CMK (cell line): ENCODE data around the gene GRM5.

Experiments used
- DNase-seq: peaks from one replicate; pipeline ENCODE4 v3.0.0-alpha.2; 2010; ENCODE audit warnings: low read depth

Gene GRM5

DNA sequence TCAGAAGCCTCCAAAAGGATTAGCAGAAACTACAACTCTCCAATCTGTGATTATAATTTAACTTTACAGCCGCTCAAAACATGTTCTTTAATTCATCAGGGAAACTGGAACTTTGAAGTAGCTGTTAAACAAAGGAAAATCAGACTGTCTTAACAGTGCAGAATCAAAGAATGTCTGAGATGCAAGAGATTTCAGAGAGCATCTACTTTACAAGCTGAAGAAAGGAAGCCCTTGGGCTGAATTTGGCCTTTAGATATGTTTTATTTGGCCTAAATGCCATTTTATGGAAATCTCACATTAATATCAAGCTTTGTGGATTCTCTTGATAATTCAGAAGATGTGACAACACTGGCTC, 446.7 kb downstream of the GRM5 start:
- no peak for DNase-seq

DNA sequence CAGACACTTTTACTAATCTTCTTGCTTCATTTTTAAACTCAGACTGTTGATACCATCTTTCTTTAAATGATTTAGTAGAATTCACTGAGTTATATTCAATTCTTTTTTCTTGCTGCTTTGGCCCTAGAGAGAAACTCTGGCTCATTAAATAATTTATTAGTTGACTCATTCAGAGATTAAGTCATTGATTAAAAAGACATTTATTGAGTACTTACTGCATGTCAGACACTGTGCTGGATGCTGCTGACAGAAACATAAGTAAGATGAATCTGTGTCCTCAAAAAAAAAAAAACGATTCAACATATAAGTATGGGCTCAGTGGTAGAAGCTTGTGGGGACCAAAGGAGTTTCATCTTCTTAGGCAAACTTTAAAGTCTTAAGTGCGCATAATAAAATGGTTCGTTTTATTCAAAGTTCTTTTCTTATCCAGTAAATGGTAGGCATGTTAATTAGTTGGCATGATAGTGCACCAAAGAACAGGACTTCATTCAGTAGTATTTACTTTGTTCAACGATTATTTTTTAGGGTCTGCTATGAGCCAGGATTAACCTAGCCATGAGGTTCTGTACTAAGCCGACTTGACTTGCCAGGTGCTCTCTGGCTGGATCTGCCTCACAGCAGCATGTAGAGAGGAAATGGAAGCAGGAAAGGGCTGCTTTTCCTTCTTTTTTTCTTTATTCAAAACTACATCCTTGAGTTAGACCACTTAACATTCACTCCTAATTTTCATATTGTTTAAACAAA, 447.3 kb downstream of the GRM5 start:
- no peak for DNase-seq

DNA sequence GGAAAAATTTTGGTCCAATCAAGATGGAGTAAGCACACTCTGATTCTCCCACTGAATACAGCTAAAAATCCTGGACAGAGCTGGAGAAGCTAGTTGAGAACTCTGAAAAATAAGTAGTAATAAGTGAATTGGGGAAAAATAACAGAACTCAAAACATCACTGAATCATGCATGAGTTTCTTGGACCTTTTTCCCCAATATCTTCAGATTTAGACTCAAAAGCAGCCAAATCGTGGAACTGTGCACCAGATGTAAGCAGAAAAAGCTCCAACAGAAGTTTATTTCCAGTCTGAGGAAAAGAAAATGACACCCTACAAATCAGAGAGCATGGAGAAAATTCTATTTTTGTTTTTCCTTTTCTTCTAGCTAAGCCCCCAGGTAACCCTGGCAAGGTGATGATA, 448.6 kb downstream of the GRM5 start:
- no peak for DNase-seq

DNA sequence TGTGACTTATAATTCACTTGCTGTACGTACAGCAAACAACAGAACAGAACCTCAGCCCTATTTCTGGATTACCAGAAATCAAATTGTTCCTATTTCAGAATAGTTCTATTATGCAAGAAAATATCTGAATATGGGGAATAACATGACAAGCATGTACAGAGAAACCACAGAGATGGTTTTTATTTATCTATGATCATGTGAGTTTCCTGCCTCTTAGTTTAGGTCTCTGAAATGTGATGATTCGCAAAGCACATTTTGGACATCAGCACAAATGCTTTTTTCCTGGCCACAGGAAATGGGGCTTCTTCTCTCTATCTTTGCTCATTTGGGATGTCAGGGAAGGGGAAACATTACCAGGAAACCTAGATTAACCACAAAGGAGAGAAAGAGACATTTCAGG, 461.5 kb downstream of the GRM5 start:
- no peak for DNase-seq

DNA sequence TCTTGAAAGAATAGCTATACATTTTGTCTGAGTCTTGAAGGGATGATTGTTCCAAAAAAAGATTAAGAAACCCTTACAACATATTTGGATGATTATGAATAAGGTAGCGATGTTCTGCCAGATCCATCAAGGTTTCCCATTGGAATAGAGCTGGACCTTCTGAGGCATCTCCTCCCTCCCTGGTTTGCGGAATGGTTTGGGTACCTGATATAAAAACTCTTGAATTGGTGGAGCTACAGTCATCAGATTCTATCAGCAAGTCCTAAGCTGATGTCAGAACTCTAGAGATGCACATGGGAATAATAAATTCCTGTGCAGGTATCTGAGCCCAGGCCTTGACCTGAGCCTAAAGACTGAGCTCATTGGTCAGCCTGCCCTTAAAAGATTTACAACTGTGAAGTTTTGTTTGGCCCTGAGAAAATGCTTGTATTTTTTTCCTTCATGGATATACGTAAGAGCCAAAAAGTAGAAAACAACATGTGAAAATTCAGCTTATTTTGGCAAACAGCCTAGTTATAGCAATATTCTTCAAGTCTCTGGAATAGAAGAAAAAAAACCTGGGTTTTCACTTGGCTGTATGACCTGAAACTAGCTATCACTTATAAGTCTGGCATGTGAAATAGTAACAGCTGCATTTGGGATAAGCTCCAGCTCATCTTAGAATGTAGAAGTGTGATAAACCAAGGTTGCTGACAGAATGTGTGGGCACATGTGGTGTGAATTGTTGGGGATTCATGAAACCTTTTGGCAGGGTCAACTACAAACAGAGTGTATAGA, 462.5 kb downstream of the GRM5 start:
- no peak for DNase-seq

DNA sequence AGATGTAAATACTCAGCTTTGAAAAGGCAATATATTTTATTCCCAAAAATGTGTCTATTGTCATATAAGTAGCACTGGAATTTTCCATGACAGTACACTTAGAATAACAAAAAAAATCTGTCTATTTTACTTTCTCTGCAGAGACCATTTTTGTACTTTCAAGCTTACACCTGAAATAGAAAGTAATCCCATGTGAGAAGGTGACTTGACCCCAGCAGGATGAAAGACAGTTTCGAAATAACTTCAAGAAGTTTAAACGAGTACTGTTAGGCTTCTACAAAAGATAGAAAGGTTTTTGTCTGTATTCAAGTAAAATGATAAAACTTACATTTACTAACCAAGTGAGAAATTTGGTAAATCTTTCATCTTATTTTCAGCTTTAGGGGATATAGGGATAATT, 468.4 kb downstream of the GRM5 start:
- DNase-seq: no peak

DNA sequence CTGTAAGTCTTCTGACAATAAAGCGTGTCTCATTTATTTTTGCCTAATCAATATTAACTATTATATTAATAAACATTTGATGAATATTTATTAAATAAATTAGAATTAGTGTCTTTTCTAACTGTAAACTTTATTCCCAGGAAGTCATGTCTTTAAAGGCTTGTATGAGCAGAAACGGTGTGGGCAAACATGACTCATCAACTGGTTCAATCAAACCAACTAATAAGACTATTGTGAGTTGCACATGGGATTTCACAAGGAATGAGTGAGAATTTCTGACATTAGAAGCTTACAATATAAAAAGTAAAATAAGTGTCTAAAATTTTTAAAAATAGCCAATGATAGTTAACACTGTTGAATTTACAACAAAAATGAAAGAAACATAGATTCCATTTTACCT, 469.0 kb downstream of the GRM5 start:
- DNase-seq: no peak

DNA sequence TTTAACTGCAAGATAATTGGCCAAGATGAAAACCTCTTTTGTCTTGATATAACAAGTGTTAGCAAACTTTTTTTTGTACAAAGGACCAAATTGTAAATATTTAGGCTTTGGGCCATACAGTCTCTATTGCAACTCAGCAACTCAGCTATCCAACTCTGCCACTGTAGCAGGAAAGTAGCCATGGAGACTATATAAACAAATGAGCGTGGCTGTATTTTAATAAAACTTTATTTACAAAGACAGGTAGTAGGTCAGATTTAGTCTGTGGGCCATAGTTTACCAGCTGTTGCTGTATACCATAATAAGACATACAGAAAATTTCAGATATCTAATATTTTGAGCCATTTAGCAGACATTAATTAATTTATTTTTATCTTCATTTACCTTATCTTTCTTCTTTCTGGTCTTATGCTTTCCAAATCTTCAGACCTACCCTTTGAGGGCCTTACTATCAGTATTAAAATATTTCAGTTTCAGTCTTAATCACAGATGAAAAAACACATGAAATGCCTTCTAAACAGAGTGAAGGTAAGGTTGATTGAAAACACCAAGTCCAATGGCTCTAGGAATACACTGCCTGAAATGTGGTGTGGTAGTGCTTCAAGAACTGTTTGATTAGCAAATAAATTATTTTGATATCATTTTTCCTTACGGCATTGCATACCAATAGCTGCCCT, 471.4 kb downstream of the GRM5 start:
- DNase-seq: no peak

DNA sequence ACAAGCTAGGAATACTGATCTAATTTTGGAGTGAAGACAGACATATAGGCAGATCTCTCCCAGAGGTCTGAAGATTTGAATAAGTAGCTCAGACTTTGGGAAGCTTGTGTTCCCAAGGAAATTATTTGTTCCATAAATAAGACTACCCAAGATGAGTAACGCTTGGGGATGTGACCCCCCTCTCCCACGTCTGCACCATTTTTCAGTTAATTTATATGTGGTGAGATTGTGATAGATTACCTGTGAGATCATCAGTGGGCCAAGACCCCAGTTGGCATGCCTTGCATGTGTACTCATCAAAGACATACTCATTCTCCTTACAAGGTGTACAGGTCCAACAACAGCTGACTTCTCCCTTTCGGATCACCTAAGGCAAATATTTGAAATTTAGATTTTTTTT, 475.4 kb downstream of the GRM5 start:
- DNase-seq: no peak

DNA sequence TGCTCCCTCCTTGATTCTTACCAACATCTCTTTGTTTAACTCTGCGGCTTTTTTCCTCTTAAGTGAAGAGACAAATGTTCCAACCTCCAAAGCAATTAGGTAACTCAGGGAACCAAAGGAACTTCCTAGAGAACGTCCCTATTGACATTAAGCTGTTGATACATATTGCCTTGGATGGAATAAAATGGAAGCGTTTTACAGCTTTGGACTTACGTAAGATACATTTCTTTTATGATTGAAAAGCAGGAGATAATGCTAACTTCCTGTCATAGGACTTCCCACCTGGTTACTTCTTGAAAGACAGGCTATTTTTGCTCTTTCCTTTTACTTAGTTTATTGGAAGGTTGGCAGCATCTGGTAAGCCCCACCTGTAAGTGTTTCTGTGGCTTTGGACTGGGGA, 482.5 kb downstream of the GRM5 start:
- DNase-seq: no peak

DNA sequence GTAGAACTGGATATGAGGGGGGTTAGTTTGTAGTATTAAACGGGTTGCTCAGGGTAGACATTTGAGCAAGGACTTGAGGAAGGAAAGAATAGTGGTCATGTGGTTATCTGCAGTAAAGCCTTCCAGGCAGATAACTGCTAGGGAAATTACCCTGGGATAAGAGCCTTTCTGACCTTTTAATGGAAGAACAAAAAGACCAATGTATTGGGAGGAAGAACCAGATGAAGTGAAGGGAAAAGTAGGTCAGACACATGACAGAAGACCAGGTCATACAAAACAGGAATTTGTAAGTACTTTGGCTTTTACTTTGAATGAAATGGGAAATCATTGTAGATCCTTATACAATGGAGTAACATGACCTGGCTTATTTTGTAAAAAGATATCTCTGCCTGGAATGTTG, 486.3 kb downstream of the GRM5 start:
- DNase-seq: no peak

DNA sequence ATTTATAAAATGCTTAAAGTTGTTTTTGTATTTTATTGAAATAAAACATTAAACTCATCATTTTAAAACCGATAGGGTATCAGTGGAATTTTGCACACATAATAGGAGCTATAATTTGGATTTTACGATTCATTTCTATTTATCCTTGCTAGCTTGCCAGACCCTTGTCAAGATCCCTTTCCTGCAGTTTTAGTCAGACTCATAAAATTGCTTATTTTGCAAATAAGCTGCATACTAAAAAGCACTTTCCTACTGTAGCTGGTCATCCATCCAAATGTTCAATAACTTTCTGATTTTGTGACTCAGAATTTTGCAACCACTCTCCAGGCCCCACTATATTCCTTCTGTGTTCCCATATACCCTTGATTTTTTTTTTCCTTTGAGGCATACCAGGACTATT, 489.0 kb downstream of the GRM5 start:
- no peak for DNase-seq

DNA sequence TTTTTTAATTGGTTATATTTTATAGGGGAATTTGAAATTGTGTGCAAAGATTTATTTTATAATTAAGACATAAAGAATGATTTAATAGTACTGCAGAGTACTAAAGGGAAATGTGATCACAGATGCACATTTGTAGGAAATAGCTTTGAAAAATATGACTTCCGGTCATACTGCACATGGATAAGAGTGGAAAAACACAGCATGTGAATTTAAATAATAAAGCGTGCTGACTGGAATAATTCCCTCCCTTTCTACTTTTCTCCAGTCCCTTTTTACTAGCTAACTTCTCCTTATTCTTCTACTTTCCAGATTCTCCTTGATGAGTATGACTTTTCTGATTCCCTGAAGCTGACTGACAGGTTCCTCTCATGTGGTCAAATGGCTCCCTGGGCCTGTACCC, 489.9 kb downstream of the GRM5 start:
- no peak for DNase-seq

DNA sequence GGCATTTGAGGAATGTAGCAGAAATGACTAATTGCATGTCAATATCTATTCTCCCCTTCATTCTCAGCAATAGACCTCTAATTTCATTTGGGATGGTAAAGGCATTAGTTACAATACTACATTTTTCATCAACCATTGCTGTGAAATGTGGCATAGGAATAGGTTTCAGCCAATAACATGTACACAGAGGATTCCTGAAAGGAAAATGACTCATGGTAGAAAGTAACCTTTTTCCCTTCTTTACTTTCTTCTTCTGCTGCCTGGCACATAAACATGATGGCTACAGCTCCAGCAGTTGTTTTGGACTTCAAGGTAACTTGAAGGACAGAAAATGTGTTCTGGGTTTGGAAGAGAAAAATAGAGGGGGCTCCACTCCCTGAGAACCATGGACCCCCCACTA, 496.4 kb downstream of the GRM5 start:
- no peak for DNase-seq

DNA sequence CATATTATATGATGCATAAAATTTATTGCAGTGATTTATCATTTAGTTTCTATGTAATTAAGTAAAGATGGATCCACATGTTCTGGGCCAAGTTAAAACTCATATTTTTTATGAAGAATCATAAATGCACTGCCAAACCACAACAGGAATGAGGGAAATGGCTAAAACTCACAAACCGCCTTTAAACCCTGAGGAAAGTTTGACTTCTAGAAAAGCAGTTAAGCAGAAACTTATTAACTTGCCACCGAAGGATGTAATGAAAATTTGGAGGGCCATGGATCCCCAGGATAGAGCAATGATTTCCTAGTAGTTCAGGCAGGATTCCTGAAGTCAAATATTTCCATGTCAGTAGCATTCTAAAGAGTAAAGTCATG, 510.0 kb downstream of the GRM5 start:
- no peak for DNase-seq

DNA sequence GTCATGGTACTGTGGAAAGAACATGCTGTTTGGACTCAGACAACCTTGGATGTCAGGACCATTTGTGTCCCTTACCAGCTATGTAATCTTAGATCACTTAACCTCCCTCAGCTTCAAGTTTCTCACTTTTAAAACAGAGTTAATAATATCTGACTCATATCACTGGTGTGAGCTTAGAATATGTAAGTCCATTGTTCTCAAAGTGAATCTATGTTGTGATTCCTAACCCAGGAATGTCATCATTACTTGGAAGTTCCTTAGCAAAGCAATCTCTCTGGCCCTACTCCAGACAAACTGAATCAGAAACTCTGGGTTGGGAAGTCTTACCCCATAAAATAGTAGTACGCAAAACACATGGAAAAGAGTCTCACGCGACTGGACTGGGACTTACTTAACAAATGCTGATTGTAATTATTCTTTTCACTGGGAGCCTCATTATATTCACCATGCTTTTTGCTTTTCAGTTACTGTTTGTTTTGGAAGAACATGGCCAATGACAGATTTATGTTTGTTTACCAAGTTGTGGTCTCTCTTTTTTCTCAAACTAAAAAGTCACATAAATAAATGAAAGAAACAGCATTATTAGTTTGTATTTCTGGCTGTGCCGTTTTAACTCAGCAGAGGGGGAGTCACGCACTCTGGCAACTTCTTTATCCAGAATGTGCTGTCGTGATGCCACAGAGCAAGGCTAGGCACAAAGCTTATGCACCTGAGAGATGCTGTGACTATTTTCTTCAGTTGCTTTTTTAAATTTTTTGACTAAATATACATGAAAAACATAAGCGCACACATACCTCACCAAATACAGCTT, 510.6 kb downstream of the GRM5 start:
- no peak for DNase-seq

DNA sequence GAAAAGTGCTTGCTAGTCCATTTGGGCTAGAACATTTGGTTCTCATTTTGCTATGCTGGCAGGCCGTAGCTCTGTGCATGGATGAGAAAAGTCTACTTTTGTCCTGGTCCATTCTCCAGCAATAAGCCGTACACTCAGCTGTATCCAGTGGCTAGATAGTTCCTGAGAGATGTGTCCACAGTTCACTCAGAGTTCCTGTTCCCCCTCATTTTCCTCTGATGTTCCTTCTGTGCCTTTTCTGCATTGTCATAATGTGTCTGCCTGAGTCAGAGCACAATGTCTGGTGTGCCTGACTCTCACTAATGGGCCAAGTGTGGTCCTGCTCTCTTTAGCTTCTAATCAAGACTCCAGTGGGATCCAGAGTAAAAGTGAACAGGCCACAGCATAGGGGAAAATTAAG, 512.6 kb downstream of the GRM5 start:
- no peak for DNase-seq

DNA sequence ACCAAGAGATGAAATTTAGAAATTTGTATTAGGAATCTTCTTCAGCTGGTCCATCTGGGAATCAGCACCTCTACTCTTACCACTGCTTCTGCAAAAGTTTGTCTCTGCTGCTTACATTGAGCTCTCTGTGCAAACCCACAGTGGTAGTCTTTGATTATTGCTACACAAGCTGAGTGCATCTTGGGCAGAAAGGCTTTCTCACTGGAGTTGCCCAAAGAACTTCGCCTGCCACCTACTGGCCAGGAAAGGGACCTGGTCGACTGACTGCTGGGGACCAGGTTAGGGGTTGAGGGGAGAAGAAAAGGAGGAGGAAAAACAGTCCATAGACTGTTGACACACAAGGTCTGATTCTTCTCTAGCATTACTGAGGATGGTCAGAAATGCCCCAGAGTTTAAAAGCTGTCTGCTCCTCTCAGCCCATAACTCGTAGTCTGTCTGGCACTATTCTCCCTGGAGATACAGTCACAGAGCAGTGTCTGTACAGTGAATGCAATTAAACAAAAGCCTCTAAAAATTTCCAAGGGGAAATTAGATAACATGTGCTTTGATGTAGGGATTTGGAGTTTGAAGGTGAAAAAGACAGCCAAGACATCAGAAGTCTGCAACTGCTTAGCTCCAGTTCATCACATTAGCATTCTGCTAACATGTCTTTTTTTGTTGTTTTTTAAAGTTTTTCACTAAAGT, 513.3 kb downstream of the GRM5 start:
- peak; percentile 35 for DNase-seq

DNA sequence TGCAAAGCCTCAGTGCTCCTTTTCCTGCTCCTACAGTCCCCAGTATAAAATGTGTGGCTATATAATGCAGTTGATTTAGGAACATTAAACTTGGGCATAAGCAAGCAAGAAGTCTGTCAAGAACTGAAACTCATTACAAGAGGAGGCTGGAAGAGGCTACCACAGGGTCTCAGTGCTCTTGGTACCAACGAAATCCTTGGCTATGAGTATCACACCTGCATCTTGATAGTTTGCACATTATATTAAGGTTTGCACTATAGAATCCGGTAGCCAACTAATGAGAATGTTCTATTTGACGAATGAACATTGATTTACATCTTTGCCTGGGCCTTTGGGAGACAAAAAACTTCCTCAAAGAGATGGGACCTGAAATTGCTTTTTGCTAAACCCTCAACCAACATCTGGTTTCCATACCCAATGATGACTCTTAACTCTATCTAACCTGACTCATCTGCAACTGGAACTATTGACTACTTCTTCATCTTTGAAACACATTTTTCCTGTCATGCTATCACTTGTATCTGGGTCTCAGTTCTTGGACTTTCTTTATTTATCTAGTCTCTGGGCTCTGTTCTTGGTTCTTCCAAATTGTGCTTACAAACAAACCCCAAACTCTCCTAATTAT, 521.0 kb downstream of the GRM5 start:
- DNase-seq: no peak

DNA sequence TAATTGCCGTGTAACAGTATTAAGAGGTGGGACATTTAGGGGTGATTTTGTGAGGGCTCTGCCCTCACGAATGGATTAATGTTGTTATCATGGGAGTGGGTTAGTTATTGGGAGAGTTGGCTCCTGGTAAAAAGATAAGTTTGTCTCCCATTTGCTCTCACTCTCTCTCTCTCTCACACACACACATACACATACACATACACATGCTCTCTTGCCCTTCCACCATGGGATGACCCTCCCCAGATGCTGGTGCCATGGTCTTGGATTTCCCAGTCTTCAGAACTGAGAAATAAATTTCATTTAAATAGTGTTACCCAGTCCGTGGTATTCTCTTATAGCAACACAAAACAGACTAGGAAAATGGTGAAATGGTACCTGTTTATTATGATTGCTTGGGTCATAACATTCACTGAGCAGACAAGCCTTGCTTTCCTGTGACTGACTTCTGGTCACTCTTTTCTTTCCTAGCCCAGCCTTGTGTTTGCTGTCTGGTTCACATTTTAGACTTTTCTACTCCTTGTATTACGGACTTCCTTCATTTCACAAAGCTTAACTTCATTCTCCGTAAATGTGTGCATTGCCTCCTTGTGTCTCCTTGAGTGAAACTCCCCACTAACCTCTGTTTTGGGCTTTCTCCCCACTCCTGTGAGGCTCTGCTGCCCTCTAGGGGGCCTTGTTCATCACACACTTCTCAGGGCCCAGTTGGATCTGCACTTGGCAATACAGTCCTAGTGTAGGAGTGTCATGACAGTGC, 521.7 kb downstream of the GRM5 start:
- DNase-seq: peak; percentile 71

DNA sequence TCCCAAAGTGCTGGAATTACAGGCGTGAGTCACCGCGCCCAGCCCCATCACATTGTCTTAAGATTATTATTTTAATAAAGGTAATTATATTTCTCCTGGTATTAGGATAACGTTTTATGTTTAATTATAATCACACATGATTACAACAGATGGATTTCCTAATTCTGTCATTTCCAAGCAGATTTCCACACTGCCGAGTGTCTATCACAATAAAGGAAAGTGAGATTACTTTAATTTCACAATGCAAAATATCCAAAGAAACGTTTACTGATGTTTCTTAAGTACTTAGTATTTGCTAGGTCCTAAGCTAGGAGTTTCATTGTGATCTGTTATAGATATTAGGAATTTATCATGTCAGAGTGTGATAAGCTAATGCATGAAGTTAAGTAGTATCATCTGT, 524.8 kb downstream of the GRM5 start:
- DNase-seq: no peak
